AG04449 (cell line): ENCODE results near the gene RAB27B.

Source experiments
- CTCF ChIA-PET: fragments of 350-600 bp; formaldehyde crosslinking; extraction: SDS; loops from one replicate; lab custom pipeline; 2021; ENCODE audit warnings: antibody characterized with exemption; lab: Yijun Ruan, JAX
- POLR2A ChIA-PET: fragments of 400-600, 350-600 bp; formaldehyde crosslinking; extraction: SDS; loops from one replicate; lab custom pipeline; 2020; ENCODE audit warnings: antibody characterized with exemption, inconsistent platforms; lab: Yijun Ruan, JAX
- DNase-seq: peaks from one replicate; pipeline ENCODE4 v3.0.0-alpha.2; 2010; ENCODE audit warnings: low read depth, low spot score
- H3K4me3 ChIP-seq: 2 replicates; pipeline ENCODE4 v1.5.1; 2011; ENCODE audit warnings: low read depth, mild to moderate bottlenecking, control low read depth, low read length
- TF ChIP-seq, protein P1 (sequence below): IDR thresholded peaks from one replicate; pipeline ENCODE4 v1.5.1; 2011; ENCODE audit warnings: mild to moderate bottlenecking, moderate library complexity, low read length, control low read depth, inconsistent platforms; ENCODE audit not compliant: insufficient read depth; ENCODE audit errors: missing control alignments

RAB27B gene

DNA sequence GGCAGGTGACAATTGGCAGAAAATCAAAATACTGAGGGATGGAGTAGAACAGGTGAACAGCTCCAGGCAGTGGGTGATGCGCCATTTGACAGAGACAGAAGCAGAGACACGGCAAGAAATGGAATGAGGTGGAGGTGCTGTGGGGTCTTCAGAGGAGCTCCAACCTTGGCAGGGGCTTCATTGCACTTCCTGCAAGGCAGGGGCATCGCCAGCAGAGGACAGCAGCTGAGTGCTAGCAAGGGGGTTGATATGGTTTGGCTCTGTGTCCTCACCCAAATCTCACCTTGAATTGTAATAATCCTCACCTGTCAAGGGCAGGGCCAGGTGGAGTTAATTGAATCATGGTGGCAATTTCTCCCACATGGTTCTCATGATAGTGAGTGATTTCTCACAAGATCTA is 88.2 kb downstream of the RAB27B start:
- ChIA-PET POLR2A (no interaction called here), CTCF (no interaction called here)
- no peak for DNase-seq
- no peak overlapping the region for H3K4me3 ChIP-seq
- TF ChIP-seq, protein P1, sequence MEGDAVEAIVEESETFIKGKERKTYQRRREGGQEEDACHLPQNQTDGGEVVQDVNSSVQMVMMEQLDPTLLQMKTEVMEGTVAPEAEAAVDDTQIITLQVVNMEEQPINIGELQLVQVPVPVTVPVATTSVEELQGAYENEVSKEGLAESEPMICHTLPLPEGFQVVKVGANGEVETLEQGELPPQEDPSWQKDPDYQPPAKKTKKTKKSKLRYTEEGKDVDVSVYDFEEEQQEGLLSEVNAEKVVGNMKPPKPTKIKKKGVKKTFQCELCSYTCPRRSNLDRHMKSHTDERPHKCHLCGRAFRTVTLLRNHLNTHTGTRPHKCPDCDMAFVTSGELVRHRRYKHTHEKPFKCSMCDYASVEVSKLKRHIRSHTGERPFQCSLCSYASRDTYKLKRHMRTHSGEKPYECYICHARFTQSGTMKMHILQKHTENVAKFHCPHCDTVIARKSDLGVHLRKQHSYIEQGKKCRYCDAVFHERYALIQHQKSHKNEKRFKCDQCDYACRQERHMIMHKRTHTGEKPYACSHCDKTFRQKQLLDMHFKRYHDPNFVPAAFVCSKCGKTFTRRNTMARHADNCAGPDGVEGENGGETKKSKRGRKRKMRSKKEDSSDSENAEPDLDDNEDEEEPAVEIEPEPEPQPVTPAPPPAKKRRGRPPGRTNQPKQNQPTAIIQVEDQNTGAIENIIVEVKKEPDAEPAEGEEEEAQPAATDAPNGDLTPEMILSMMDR, result no peak

DNA sequence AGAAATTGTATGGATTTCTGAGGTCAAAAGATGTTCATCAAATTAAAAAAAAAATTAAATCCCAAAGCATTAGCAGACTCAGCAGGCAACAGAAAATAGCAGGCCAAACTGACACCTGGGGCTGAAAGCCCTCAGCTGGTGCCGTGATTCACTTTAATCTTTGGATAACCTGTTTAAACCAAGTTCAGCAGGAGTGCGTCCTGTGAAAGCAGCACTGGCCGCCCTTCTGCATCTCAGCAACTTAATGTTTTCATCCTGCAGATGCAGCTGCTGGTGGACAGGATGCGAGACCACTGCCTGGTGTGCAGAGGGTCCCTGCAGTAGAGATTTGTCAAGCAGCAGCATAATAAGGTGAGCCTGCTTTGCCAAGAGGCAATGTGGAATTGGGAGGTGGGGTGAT is 89.8 kb downstream of the RAB27B start:
- CTCF ChIA-PET, result no interaction called here
- POLR2A ChIA-PET, result no interaction called here

DNA sequence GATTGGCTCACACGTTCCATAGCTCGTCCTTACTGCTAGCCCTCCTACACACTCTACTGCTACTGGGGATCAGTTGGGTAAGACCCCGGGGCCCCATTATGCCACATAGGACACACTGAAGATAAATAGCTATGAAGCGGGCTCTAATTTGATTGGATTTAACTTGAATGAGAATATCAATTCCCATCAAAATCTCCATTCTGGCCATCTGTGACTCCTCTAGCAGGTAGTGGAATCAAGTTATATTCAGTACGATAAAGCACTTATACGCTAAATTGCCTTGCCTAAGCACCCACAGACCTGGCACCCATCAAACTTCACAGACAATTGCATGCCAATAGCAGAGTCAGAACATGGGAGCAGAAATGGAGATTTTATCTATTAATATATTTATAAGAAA is 91.1 kb downstream of the RAB27B start:
- H3K4me3 ChIP-seq, result no peak overlapping the region
- DNase-seq, result no peak
- CTCF ChIA-PET, result no interaction called here
- TF ChIP-seq, protein P1, result no peak
- POLR2A ChIA-PET, result no interaction called here

More for the DNA sequence above, 89.8 kb downstream of the RAB27B start:
- TF ChIP-seq, protein P1, result no peak
- no peak for DNase-seq
- no peak overlapping the region for H3K4me3 ChIP-seq

DNA sequence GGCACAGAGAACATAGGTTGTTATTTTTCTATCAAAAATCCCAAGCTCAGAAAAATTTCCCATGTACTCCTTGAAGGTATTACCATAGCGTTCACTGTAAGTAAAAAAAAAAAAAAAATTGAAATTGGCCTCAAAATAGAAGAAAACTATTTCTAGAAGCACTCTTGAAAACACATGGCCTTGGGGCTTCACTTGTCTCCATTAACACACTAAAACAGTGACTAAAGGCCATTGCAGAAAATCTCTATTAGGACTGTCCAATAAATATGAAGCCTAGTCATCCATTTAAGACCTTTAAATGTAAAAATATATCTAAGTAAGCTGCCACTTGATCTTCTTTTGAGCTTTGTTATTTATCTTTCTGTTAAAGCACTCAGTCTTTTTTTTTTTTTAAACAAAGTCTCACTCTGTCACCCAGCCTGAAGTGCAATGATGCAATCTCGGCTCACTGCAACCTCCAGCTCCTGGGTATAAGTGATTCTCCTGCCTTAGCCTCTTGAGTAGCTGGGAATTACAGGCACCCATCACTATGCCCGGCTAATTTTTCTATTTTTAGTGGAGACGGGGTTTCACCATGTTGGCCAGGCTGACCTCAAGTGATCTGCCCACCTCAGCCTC is 95.2 kb downstream of the RAB27B start:
- ChIA-PET CTCF (interaction anchor here (0.6 to 0.8 kb wide), 2 partner anchors 10 to 196 kb away, joined by 3 read pairs; no protein-coding TSS in a partner anchor), POLR2A (no interaction called here)
- no peak overlapping the region for H3K4me3 ChIP-seq
- TF ChIP-seq, protein P1, result no peak
- DNase-seq, result no peak

DNA sequence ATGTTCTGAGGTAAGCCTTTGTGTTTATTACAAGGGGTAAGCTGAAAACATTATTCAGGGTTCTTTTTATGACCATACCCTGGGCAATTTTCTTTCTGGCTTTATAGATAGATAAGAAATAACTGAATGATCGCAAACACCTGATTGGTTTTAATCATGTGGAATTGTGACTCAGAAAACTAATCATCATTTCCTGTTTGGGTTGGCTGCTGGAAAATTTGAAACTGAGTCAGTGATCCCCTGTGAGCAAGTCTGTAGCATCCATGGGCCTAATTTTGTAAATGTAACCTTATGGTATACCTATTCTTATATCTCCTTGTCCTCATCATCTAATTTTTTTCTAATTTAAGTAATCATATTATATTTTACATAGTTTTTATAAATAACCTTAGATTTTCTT is 96.7 kb downstream of the RAB27B start:
- TF ChIP-seq, protein P1, result no peak
- POLR2A ChIA-PET, result no interaction called here
- no peak for DNase-seq
- H3K4me3 ChIP-seq, result no peak overlapping the region
- CTCF ChIA-PET, result no interaction called here

DNA sequence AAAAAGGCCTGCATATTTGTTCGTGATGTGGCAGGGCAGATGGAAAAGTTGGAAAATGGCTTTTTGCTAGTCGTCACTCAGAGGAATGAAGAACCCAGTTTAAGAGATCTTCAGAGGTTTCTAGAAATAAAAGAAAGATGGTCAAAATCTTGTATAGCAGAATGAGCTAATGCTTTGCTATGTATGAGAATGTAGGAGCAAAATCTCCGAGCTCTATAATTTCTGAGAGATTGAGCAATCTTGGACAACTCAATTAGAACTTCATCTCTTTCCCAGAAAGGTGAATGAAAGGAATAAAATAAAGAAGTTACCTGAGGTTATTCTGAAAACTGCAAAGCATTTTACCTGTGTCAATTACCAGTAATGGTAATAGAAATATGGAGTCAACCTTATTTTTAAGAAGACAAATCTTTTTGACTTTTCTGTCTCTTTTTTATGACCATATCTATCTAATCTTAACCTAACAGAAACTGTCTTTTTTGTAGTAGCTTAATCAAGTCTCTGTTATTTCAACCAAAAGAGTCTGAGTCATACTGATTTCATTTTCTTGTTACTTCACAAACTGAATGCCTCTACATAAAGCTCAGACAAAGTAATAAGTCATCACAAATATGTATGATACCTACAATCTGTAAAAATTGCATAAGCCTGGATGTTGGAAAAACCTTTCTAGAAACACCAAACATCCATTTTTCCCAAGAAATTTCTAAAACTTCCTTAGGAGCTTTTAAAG is 98.5 kb downstream of the RAB27B start:
- ChIA-PET POLR2A (no interaction called here), CTCF (no interaction called here)

More for the DNA sequence above, 98.5 kb downstream of the RAB27B start:
- DNase-seq, result no peak
- TF ChIP-seq, protein P1, result no peak
- no peak overlapping the region for H3K4me3 ChIP-seq
